ENCODE results near the gene PCDHGB3. TPM values are rescaled to one million over a fixed set of nuclear protein-coding genes. Genes with fewer than 3 reads are reported as not detected.
A peak's percentile ranks its signal among the peaks of the same experiment; 100 is the strongest.
"Not testable (repeated sequence)": the region's sequence is repeated elsewhere in the genome, so short reads cannot be mapped to it uniquely, and the experiment has no call there.

Gene PCDHGB3
- total RNA-seq, 4 donors from 2014 or later, result 4.3 to 9.7 (median 7.5) TPM

GRCh38 chr5:141338538-141339306, 31.3 kb upstream of the PCDHGB3 start, which contains the start of gene PCDHGA2:
Gene PCDHGA2, plus strand, starts transcription at chr5:141338760.
- no peak for DNase-seq (ENCODE audit: low spot score in 2 of 2)
- 15% methylated on average over 22 of the region's 27 CpGs for WGBS
- Histone ChIP-seq H3K27me3 (peaks cover 24% of the 10 kb centered on the region), H3K9me3 (peaks cover 22% of the 10 kb centered on the region), H3K4me3 (peak within 1 kb of the TSS; percentile 37), H3K27ac (no peak within 1 kb of the TSS), H3K4me1 (peaks cover 4% of the 10 kb centered on the region), H3K36me3 (no peaks in the 10 kb centered on the region)
- TF ChIP-seq EP300 (IDR thresholded peaks at IDR 0.05), result no peak
- TF ChIP-seq CTCF (IDR thresholded peaks at IDR 0.05), result peak in 1 of 2 donors; percentile 1

- Histone ChIP-seq H3K27me3 (peaks cover 16% of the 10 kb centered on the region), H3K9me3 (peaks cover 35% of the 10 kb centered on the region)
- H3K27ac ChIP-seq; H3K36me3 ChIP-seq; DNase-seq (ENCODE audit: low spot score in 2 of 2); H3K4me3 ChIP-seq; H3K4me1 ChIP-seq: not testable (repeated sequence)
- WGBS, result 69% methylated on average over 11 of the region's 45 CpGs
Measured at GRCh38 chr5:141340781-141341354, 29.2 kb upstream of the PCDHGB3 start.

- 28% methylated on average over 1 of the region's 1 CpG for WGBS
Measured at GRCh38 chr5:141342773-141343172, 27.3 kb upstream of the PCDHGB3 start.

GRCh38 chr5:141343242-141343952, 26.6 kb upstream of the PCDHGB3 start, which contains the start of gene PCDHGA3:
Gene PCDHGA3, plus strand, starts transcription at chr5:141343829. Its CDS starts 205 bp downstream, at chr5:141344034.
- WGBS, result 27% methylated on average over 9 of the region's 9 CpGs

More at GRCh38 chr5:141342773-141343172, 27.3 kb upstream of the PCDHGB3 start:
- Histone ChIP-seq H3K4me1 (peaks cover 4% of the 10 kb centered on the region), H3K27me3 (peaks cover 12% of the 10 kb centered on the region), H3K36me3 (no peaks in the 10 kb centered on the region), H3K4me3 (no peak overlapping the region), H3K27ac (no peak overlapping the region), H3K9me3 (peaks cover 31% of the 10 kb centered on the region)
- no peak for DNase-seq (ENCODE audit: low spot score in 2 of 2)
- TF ChIP-seq POLR2A (IDR thresholded peaks at IDR 0.05) (no peak), EP300 (IDR thresholded peaks at IDR 0.05) (no peak), POLR2AphosphoS5 (IDR thresholded peaks at IDR 0.05) (no peak), CTCF (IDR thresholded peaks at IDR 0.05) (no peak)

More at GRCh38 chr5:141343242-141343952, 26.6 kb upstream of the PCDHGB3 start, which contains the start of gene PCDHGA3:
- Histone ChIP-seq H3K9me3 (peaks cover 26% of the 10 kb centered on the region), H3K27ac (no peak within 1 kb of the TSS), H3K4me1 (peaks cover 4% of the 10 kb centered on the region), H3K36me3 (no peaks in the 10 kb centered on the region), H3K4me3 (peak within 1 kb of the TSS; percentile 17), H3K27me3 (peaks cover 8% of the 10 kb centered on the region)
- no peak for DNase-seq (ENCODE audit: low spot score in 2 of 2)
- TF ChIP-seq POLR2A (IDR thresholded peaks at IDR 0.05) (no peak), CTCF (IDR thresholded peaks at IDR 0.05) (no peak), EP300 (IDR thresholded peaks at IDR 0.05) (no peak), POLR2AphosphoS5 (IDR thresholded peaks at IDR 0.05) (no peak)
